NCI-H2227 treated with DMSO at 0.1 percent for 48 hours (cell line): ENCODE results near the gene ITGB5.

Source experiments
- DNase-seq: peaks from one replicate; lab custom pipeline; 2025; lab: John Stamatoyannopoulos, UW

The ITGB5 gene

DNA sequence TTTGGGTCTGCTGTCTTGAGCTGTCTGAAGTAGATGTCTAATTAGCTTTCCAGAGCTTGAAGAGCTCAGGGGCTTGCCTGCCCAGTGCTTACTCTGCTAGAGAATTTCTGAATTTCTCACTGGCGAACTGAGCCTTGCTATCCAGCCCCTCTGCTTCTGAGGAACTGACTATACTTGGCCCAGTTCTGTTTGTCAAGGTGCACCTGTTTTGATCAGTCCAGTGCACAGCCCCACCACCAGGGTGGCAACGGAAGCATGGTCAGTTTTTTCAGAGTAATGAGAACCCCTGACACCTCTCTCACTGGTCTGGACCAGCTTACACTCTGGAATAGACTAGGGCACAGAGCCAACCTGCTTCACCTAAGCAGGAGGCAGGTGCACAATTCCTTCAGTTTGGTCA, 25.2 kb downstream of the ITGB5 start:
- no peak for DNase-seq

DNA sequence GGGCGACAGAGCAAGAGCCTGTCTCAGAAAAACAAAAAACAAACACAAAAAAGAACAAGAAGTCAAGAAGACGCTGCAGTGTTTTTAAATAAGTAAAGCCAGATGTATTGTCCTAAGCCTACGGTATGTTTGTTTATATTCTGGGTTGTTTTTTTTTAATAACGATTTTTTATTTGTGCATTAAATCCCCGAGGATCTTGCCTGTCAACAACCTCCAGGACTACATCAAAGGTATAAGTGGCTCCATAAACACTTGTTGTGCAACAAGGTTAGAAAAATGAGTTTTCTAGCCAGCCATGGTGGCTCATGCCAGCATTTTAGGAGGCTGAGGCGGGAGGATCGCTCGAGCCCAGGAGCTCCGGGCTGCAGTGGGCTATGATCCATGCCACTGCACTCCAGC, 26.1 kb downstream of the ITGB5 start:
- DNase-seq = no peak

DNA sequence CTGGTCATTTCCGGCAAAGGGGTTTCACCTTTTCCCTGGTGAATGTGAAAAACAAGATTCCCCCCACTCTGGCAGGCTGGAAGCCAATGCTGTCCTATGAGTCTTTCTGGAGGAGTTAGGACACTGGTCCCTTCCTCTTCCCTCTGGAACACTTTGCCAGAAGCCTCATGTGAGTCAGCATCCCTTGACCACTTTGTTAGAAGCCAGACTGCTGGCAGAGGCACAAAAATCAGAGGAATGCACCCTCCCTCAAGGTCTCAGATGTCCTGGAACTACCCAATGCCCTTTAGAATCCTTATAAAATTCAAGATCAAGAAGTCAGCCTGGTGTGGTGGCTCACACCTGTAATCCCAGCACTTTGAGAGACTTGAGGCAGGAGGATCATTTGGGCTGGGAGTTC, 26.6 kb downstream of the ITGB5 start:
- no peak for DNase-seq

DNA sequence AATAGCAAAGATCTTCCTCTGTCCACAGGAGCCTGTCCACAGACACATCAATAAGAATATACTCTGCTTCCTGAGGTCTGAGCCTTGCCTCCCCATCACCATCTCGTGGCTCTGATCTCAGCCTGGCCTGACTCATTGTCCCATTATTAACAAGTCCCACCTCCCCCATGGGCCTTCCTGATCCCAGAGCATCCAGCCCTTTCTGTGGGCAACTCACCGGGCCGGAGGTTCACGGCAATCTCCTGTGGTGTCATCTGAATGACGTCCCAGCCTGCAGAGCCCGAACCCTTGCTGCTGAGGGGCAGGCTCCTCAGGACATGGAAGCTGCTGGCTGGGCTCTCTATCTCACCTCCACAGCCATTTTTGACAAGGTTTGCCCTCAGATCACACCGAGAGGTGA, 28.1 kb downstream of the ITGB5 start:
- DNase-seq = no peak

DNA sequence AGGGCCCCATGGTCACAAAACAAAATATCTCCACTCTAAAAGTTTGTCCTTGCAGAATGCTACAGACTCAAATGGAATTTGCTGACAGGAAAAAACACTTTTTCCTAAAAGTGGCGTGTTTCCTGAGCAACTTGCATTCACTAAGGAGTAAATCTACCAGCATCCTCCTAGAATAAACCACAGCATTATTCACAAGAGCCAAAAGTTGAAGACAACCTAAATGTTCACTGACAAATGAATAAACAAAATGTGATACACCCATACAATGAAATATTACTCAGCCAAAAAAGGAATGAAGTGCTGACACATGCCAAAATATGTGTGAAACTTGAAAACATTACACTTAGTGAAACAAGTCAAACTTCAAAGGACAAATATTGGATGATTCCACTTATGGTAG, 28.9 kb downstream of the ITGB5 start:
- DNase-seq = no peak

DNA sequence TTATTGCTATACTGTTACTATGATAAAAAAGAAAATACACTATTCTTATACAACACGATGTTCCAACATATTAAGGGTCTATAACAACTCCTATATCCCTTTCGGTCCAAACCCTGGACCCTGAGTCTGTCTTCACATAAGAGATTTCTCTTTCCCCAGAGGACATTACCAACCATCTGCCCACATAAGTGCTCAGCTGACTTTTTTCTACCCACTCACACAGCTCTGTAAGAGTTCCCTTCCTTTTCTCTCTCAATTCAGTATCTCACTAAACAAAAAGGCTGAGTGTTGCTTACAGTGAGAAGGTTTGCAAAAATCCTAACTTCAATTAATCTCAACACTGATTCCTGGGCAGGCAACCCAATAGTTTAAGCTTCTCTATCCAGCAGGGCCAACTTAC, 30.5 kb downstream of the ITGB5 start:
- DNase-seq = no peak

DNA sequence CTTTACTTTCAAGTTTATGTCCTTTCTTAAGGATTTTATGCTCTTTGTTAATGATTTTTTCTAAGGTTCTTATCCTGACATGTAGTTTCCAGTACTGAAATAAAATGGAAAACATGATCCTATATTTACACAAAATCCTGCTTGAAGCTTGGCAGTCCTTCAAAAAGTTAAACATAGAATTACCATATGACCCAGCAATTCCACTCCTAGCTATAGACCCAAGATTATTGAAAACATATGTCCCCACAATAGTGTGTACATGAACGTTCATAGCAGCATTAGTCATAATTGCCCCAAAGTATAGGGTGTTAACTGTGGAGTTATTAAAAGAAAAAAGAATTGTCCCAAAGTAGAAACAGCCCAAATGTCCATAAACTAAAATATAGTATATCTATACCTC, 33.2 kb downstream of the ITGB5 start:
- DNase-seq = no peak

DNA sequence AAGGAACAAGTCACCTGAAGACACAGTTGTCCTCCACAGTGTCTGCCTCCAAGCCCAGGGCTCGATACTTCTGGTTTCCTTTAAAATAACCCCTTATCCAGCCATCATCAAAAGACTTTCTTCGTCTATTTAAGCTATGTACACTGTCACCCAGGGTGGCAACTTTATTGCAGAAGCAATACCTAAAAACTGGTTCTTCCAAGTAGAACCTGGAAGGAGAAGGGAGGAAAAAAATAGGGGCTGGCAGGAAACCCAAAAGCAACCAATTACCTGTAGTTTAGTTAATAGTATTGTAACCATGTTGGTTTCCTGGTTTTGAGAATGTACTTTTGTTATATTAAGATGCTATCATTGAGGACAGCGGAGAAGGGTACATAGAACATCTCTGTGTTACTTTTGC, 33.7 kb downstream of the ITGB5 start:
- no peak for DNase-seq

DNA sequence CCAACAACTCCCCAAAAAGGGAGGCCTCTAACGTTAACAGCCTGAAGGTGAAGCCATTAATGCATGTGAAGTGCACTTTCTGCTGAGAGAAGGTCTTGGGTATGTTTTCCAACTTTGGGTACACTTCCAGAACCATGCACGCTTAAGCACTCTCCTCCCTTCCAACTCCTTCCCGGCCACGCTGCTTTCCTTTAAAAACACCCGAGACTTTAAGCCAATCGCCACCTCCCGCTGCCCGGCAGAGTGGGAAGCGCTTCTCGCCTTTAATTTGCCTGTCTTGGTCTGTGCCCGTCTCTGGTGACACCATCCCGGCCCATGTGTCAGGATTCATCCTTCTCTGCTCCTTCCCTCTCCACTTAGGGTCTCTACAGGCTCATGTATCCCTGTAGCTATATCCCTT, 35.3 kb downstream of the ITGB5 start:
- no peak for DNase-seq

DNA sequence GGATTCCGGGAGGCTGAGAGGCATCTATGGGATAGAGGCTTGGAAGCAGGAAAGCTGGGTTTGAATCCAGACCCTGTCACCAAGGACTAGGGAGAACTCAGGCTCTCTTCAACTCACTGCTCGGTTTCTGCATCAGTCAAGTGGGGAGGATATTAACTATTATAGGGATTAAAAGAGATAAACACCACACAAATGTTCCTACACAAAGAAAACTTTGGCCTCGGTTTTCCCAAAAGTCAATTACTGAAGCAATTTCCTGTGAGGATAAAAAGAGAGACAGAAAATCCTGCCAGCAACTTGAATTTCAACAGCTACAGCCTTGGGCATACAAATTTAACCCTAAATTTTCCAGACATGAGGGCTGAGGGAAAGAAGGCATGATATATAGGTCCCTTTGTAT, 36.0 kb downstream of the ITGB5 start:
- no peak for DNase-seq

DNA sequence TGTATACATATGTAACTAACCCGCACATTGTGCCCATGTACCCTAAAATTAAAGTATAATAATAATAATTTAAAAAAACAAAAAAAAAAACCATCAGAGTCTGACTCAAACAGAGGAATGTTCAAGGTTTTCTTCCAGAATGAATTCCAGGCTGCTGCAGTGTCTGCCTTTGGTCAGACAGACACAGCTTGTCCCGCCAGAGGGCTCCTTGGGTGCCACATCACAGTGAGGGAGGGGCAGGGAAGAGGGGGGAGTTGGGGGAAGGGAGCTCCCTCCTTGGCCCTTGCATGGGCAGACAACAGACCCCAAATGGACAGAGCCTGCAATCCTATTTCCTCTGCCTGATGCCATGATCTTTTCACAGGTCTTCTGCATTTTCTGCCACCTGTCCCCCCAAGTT, 36.5 kb downstream of the ITGB5 start:
- no peak for DNase-seq

DNA sequence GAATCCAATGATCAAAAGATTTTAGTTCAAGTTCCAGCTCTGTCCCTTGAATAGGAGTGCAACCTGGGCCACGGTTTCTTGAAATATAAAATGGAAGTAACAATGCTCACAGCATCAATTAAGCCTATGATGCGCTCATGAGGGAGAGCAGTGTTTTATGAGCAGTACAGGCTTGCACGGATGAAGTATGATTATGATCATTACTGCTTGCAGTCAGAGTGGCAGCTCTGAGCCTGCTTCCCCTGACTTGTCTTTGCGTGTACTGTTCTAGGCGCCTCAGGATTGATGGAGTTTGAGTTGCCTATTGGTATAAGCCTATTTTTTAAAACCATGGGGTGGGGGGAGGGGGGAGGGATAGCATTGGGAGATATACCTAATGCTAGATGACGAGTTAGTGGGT, 37.0 kb downstream of the ITGB5 start:
- peak; percentile 9 for DNase-seq

DNA sequence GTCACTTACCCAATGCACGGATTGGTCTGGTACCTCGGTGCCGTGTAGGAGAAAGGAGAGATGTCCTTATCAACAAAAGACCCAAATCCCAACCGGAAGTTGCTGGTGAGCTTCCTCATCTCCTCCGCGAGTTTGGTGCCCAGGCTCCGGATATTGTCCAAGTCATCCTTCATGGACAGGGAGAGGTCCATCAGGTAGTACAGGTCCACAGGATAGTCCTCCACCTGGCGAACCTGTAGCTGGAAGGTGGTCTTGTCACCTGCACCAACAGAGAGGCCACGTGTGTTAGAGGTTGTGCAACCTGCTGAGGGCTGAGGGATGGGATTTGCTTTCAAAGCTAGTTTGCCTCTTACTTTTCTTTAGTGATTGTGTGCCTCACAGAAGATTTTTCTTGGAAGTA, 38.9 kb downstream of the ITGB5 start:
- no peak for DNase-seq

DNA sequence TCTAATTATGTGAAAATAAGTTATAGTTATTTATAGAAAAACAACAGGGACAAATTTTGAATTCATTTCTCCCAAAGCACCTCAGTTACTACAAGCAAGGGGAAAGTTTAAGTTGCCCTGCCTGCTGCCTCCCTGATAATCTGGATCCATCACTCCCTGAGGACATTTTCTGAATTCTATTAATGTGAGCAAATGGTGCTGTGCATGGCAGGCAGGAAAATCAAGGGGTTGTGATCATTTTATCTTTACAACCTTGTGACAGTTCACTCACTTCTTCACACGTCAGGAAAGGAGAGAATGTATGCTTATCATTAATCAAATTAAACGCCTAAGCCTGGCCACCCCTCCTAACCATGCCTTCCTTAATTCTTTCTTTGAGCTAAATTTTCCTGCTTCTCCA, 39.3 kb downstream of the ITGB5 start:
- DNase-seq = no peak

DNA sequence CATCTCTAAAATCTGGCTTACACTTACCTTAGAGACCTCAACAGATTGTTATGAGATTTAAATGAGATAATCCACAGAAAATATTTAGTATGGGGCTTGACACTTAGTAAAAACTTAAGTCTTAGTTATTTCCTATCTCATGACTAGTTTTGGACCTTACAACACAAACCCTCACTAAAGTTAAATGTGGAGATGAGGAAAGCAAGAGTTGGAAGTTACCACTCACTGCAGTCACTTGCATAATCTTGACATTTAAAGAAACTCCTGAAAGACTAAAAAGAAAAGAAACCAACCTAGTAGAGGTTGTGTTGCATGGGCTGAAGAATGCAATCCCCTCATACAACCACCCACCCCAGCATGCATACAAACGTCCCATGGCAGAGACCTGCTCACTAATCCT, 40.1 kb downstream of the ITGB5 start:
- DNase-seq = no peak

DNA sequence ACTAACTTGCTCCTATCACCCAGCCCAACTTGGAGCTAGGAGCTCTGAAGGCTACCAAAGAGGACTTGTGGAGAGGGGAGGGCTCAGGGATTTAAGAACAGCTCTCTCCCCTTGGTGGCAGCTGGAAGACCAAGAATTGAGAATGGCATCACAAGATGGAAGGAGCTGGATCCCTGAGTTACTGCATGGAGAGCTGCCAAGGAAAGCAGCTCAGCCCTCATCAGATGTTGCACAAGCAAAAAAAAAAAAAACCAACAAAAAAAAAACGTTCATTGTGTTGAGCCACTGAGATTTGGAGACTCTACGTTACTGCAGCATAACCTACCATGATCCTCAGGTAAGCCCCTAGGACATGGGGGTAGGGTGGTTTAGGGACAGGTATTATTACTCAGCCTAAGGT, 41.0 kb downstream of the ITGB5 start:
- DNase-seq = no peak

DNA sequence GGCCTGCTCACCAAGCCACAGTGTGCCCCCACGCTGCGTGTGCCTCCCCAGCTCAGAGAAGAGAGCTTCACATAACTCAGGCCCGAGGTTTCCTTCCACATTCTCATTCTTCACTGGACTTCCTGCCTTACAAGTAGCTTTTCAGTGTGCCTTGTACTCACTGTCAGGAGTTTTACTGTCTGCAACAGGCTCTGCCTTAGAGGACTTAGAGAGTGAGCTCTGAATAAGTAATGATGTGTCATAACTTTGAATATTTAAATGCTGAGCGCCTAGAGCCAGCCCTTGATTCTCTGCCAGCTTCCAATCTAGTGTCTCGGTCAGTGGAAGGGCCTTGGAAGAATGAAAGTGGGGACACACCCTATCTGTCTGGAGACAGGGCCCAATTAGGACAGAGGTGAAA, 41.8 kb downstream of the ITGB5 start:
- no peak for DNase-seq

DNA sequence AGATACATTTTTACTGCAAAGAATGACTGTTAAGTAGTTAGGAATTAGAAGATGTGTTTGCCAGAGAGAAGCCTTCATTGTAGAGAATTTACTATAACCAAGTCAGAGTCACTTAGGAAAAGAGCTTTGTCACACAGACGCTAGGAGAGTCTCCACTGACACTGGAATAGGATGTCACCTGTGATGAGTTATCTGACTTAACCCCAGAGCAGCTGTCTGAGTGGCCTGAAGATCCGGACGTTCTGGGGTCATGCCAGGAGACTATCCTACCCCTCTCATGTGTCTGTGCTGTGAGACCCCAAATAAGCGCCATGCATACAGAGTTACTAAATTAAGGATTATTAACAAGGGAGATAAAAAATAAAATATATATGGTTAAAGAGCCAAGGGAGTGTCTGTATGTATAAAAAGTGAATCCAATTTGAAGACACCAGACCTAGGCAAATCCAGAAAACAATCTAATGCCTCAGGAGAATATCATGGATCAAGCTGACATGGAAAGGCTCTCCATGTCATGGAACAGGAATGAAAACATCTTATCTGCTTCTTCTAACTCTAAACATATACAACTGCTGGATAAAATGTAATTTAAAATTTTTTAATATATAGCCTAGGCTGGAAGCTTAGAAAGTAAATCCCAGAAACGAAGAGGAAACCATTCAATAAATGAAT, 43.5 kb downstream of the ITGB5 start:
- DNase-seq = no peak

DNA sequence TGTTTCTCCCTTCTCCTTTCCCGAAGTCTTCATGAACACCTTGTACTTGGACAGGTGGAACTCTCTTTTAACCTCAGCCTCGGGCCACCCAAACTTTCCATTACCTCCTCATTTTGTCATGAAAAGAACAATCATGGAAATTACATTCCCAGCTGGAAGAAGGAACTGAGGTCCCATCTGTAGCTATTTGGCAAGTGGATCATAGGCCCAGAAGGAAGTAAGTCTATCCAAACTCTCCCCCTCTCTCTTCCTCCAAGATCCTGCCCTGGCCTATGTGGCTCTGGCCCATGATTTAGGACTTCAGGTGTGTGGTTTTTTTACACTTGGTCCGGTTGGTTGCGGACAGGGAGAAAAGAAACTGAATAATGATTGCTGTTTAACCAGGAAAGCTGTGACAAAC, 44.1 kb downstream of the ITGB5 start:
- DNase-seq = no peak

DNA sequence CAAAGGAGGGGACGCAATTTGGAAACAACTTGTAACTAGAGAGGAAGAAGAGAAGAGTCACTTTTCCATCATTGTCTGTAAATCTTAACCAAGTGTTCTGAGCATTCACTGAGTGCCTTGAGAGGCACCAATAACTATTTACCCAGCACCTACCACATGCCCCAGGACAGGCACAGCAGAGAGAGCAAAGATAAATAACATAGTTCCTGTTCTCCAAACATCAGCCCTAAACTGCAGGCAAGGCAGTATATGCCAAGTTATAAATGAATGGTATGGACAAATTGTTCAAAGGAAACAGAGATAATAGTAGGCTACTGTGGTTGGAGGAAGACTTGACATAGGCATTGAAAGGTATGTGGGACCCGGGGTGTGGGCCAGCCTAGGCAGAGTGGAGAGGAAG, 45.6 kb downstream of the ITGB5 start:
- DNase-seq = no peak

DNA sequence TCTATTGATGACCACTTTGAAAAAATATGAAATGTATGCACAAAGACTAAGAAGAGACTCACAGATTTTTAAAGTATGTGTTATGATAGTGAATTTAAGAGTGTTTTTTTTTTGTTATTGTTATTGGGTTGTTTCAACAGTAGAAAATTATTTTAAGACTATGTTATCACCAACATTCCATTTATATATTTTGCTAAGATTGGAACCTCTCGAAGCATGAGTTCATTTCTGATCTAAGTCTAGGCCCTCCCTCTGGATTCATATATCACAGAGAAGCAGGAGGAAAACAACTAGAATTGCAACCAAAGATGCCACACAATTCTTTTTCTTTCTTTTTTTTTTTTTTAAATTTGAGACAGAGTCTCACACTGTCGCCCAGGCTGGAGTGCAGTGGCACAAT, 46.8 kb downstream of the ITGB5 start:
- no peak for DNase-seq

DNA sequence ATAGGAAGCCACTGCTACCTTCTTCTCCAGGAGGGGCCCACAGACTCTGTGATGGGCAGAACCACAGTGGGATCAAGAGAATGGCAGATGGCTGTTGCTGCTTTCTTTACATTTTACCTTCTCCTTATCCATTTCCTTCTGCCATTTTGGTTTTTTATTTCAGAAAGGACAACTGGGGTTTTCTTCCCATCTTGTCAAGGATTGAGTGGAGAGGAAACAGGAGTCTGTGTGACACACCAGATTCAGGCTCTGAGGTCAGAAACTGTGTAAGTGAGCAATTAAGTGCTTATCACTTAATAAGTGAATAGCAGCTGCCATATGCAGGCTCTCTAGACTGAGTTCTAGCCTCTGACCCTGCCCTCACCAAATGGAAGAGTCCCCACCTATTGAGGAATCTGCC, 47.3 kb downstream of the ITGB5 start:
- no peak for DNase-seq

DNA sequence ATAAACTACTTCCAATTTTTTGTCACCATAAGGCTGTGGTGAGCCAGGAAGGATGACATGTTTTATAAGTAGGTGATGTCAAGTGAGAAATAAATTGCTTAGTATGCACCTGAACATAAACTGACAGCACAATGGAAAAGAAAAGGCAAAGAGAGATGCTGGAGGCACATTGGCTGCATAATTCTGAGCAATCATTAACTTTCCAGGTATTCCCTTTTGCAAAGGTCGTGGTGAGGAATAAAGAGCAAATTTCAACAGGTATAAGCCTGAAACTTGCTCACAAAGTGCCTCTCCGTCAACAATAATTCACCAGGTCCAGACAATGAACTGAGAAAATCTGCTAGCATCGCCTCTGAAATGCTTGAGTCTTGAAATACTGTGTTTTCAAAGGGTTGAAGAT, 48.2 kb downstream of the ITGB5 start:
- no peak for DNase-seq

DNA sequence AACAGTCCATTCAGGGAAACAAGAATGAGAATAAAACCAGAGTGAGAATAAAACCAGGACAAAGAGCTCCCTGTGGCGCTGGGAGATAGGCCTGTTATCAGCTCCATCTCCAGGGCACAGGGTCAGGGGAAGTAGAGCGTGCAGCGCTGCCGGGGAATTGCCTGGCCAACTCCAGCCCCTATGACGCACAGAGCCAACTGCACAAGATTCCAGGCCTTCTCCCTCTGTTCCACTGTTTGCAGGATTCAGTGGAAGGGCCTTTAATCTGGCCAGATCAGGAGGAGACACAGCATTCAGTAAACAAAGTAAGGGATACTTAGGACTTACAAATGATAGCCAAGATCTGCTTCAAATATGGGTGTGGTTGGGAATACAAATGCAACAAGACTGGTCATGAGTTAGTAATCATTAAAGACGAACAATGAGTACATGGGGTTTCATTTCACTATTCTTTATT, 49.4 kb downstream of the ITGB5 start:
- DNase-seq = peak; percentile 82

DNA sequence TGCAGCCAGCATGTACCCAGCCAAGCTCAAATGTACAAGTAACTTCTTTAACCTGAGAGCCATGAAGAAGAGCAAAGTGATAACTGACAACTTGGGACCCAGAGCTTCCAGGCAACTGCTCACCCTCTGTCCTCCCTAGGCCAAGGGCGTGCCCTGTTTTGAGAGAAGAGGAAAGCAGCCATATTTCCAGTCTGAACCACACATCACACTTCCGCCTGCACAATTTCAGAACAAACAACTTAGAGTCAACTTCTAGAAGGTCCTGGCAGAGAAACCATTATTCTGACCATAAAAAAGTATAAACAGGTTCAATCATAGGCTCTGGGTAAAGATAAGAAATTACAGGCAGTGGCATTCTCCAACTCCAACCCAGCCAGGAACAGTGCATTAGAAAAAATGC, 50.1 kb downstream of the ITGB5 start:
- no peak for DNase-seq
